Measurements from ENCODE around the gene TPM3. TPM values are rescaled to one million over a fixed set of nuclear protein-coding genes. Genes with fewer than 3 reads are reported as not detected.
"Not testable (repeated sequence)": the region's sequence is repeated elsewhere in the genome, so short reads cannot be mapped to it uniquely, and the experiment has no call there.

The TPM3 gene
- polyA plus RNA-seq, 1 donor from 2014 or later = 356 TPM

DNA sequence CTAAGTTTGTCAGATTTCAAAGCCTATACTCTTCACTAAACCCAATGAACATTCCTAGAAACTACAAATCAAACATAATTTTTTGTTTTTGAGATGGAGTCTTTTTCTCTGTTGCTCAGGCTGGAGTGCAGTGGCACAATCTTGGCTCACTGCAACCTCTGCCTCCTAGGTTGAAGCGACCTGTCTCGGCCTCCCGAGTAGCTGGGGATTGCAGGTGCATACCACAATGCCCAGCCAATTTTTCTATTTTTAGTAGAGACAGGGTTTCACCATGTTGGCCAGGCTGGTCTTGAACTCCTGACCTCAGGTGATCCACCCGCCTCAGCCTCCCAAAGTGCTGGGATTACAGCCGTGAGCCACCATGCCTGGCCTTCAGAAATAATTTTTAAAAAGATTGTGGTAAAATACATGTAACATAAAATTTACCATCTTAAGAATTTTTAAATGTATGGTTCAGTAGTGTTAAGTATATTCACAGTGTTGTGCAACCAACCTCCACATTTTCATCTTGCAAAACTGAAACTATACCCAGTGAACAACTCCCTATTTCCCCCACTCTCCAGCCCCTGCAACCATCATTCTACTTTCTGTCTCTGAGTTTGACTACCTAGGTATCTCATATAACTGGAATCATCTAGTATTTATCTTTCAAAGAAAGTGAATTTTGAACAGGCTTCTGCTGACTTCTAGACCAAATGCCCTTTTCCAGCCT, 16.9 kb upstream of the TPM3 start:
- Histone ChIP-seq H3K4me2 (ENCODE audit: low read length) (no peak overlapping the region), H3K9me2 (ENCODE audit: insufficient read depth, low read length) (no peaks in the 10 kb centered on the region), H3K4me3 (ENCODE audit: low read length) (no peak overlapping the region), H3K36me3 (ENCODE audit: insufficient read depth, low read length) (peaks cover 7% of the 10 kb centered on the region), H4K20me1 (ENCODE audit: insufficient read depth) (no peaks in the 10 kb centered on the region), H3K27ac (ENCODE audit: low read length) (no peak overlapping the region), H3F3A (ENCODE audit: insufficient read depth, low read length, poor library complexity, severe bottlenecking) (no peaks in the 10 kb centered on the region), H3K9me3 (ENCODE audit: low read length) (no peaks in the 10 kb centered on the region), H3K79me2 (replicated peaks; ENCODE audit: insufficient read depth, low read length) (peaks cover 5% of the 10 kb centered on the region), H2AFZ (ENCODE audit: low read depth, low read length) (no peak overlapping the region), H3K9ac (ENCODE audit: low read length) (no peak overlapping the region), H3K27me3 (ENCODE audit: insufficient read depth, low read depth, low read length) (no peaks in the 10 kb centered on the region)
- TF ChIP-seq POLR2AphosphoS5 (IDR thresholded peaks at IDR 0.05) = no peak
- no peak for TF ChIP-seq EP300 (conservative IDR thresholded peaks at IDR 0.05; ENCODE audit: poor library complexity, severe bottlenecking)
- no peak for TF ChIP-seq RAD21 (conservative IDR thresholded peaks at IDR 0.05)
- TF ChIP-seq SMC3 (conservative IDR thresholded peaks at IDR 0.05; ENCODE audit: poor library complexity) = no peak
- no peak for TF ChIP-seq MXI1 (conservative IDR thresholded peaks at IDR 0.05; ENCODE audit: poor library complexity, severe bottlenecking)
- TF ChIP-seq TAF1 (IDR thresholded peaks at IDR 0.05; ENCODE audit: low read depth) = no peak
- TF ChIP-seq, protein P1, sequence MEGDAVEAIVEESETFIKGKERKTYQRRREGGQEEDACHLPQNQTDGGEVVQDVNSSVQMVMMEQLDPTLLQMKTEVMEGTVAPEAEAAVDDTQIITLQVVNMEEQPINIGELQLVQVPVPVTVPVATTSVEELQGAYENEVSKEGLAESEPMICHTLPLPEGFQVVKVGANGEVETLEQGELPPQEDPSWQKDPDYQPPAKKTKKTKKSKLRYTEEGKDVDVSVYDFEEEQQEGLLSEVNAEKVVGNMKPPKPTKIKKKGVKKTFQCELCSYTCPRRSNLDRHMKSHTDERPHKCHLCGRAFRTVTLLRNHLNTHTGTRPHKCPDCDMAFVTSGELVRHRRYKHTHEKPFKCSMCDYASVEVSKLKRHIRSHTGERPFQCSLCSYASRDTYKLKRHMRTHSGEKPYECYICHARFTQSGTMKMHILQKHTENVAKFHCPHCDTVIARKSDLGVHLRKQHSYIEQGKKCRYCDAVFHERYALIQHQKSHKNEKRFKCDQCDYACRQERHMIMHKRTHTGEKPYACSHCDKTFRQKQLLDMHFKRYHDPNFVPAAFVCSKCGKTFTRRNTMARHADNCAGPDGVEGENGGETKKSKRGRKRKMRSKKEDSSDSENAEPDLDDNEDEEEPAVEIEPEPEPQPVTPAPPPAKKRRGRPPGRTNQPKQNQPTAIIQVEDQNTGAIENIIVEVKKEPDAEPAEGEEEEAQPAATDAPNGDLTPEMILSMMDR (IDR thresholded peaks at IDR 0.05; ENCODE audit: poor library complexity, severe bottlenecking) = no peak

DNA sequence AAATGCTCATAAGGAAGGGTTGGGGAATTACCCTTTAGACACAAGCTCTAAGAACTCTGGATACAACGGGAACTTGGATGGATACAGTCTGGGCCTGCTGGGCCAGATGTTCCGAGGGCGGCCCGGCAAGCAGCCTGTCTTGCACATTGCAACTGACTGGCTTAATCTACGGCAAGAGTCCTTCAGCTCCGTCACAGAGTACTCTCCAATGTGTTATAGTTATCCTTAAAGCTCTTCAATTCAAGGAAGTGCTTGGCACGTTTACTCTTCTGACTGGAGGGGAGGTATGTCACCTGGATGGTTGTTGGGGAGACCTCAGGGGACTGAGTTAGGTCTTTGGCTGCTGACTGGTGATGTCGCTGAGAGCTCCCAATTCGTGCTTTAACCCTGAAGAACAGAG, 15.4 kb upstream of the TPM3 start:
- Histone ChIP-seq H3K36me3 (ENCODE audit: insufficient read depth, low read length) (peaks cover 7% of the 10 kb centered on the region), H3K27me3 (ENCODE audit: insufficient read depth, low read depth, low read length) (no peaks in the 10 kb centered on the region)
- TF ChIP-seq RAD21 (conservative IDR thresholded peaks at IDR 0.05) (no peak), EP300 (conservative IDR thresholded peaks at IDR 0.05; ENCODE audit: poor library complexity, severe bottlenecking) (no peak), SMC3 (conservative IDR thresholded peaks at IDR 0.05; ENCODE audit: poor library complexity) (no peak), EZH2 (IDR thresholded peaks at IDR 0.05; ENCODE audit: borderline replicate concordance, insufficient read depth, low read length, poor library complexity, severe bottlenecking) (no peak), MXI1 (conservative IDR thresholded peaks at IDR 0.05; ENCODE audit: poor library complexity, severe bottlenecking) (no peak), POLR2AphosphoS5 (IDR thresholded peaks at IDR 0.05) (no peak)
- TF ChIP-seq, protein P1 (IDR thresholded peaks at IDR 0.05; ENCODE audit: poor library complexity, severe bottlenecking) = no peak

DNA sequence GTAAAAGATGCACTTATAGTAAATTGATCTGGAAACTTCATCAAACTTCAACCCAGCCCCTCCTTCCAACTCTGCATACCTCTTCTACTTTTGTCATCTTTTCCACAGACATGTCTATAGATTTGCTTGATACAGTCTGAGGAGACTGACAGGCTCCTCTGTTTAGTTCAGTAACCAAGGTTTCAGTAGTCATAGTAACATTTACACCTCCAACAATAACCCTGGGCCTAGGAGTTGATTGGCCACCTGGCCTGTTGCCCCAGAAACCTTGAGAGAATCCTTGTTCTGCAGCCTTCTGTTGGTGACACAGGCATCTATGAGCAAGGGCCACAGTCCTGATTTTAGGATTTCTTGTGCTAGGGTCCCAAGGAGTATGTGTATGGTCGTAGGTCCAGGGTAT, 14.3 kb upstream of the TPM3 start, which contains the start of gene CFAP141:
TSS of gene CFAP141 (minus strand) at position 138 of the 400 bp plus-strand sequence. CDS start at position 112, 26 bp downstream.
- H2AFZ ChIP-seq (ENCODE audit: low read depth, low read length) = no peak within 1 kb of the TSS
- H3K36me3 ChIP-seq (ENCODE audit: insufficient read depth, low read length) = peaks cover 7% of the 10 kb centered on the region
- TF ChIP-seq, protein P2, sequence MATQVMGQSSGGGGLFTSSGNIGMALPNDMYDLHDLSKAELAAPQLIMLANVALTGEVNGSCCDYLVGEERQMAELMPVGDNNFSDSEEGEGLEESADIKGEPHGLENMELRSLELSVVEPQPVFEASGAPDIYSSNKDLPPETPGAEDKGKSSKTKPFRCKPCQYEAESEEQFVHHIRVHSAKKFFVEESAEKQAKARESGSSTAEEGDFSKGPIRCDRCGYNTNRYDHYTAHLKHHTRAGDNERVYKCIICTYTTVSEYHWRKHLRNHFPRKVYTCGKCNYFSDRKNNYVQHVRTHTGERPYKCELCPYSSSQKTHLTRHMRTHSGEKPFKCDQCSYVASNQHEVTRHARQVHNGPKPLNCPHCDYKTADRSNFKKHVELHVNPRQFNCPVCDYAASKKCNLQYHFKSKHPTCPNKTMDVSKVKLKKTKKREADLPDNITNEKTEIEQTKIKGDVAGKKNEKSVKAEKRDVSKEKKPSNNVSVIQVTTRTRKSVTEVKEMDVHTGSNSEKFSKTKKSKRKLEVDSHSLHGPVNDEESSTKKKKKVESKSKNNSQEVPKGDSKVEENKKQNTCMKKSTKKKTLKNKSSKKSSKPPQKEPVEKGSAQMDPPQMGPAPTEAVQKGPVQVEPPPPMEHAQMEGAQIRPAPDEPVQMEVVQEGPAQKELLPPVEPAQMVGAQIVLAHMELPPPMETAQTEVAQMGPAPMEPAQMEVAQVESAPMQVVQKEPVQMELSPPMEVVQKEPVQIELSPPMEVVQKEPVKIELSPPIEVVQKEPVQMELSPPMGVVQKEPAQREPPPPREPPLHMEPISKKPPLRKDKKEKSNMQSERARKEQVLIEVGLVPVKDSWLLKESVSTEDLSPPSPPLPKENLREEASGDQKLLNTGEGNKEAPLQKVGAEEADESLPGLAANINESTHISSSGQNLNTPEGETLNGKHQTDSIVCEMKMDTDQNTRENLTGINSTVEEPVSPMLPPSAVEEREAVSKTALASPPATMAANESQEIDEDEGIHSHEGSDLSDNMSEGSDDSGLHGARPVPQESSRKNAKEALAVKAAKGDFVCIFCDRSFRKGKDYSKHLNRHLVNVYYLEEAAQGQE (IDR thresholded peaks at IDR 0.05; ENCODE audit: borderline replicate concordance) = no peak
- TF ChIP-seq EP300 (conservative IDR thresholded peaks at IDR 0.05; ENCODE audit: poor library complexity, severe bottlenecking) = peak; percentile 37
- peak; percentile 45 for TF ChIP-seq MXI1 (conservative IDR thresholded peaks at IDR 0.05; ENCODE audit: poor library complexity, severe bottlenecking)
- no peak within 1 kb of the TSS for H3K9ac ChIP-seq (ENCODE audit: low read length)
- no peaks in the 10 kb centered on the region for H3K27me3 ChIP-seq (ENCODE audit: insufficient read depth, low read depth, low read length)
- no peaks in the 10 kb centered on the region for H4K20me1 ChIP-seq (ENCODE audit: insufficient read depth)
- H3K27ac ChIP-seq (ENCODE audit: low read length) = peak within 1 kb of the TSS; percentile 66
- peak within 1 kb of the TSS; percentile 10 for H3K4me3 ChIP-seq (ENCODE audit: low read length)
- H3K4me2 ChIP-seq (ENCODE audit: low read length) = no peak within 1 kb of the TSS
- no peaks in the 10 kb centered on the region for H3K9me2 ChIP-seq (ENCODE audit: insufficient read depth, low read length)
- H3K79me2 ChIP-seq (replicated peaks; ENCODE audit: insufficient read depth, low read length) = no peaks in the 10 kb centered on the region
- H3K9me3 ChIP-seq (ENCODE audit: low read length) = no peaks in the 10 kb centered on the region
- no peaks in the 10 kb centered on the region for H3F3A ChIP-seq (ENCODE audit: insufficient read depth, low read length, poor library complexity, severe bottlenecking)

More for the DNA sequence above, 15.4 kb upstream of the TPM3 start:
- H3K9ac ChIP-seq (ENCODE audit: low read length) = no peak overlapping the region
- H3F3A ChIP-seq (ENCODE audit: insufficient read depth, low read length, poor library complexity, severe bottlenecking) = no peaks in the 10 kb centered on the region
- no peaks in the 10 kb centered on the region for H3K79me2 ChIP-seq (replicated peaks; ENCODE audit: insufficient read depth, low read length)
- no peak overlapping the region for H2AFZ ChIP-seq (ENCODE audit: low read depth, low read length)
- H4K20me1 ChIP-seq (ENCODE audit: insufficient read depth) = no peaks in the 10 kb centered on the region
- no peaks in the 10 kb centered on the region for H3K9me2 ChIP-seq (ENCODE audit: insufficient read depth, low read length)
- H3K4me2 ChIP-seq (ENCODE audit: low read length) = no peak overlapping the region
- peak overlapping the region; percentile 66 for H3K27ac ChIP-seq (ENCODE audit: low read length)
- H3K4me3 ChIP-seq (ENCODE audit: low read length) = no peak overlapping the region
- H3K9me3 ChIP-seq (ENCODE audit: low read length) = no peaks in the 10 kb centered on the region

DNA sequence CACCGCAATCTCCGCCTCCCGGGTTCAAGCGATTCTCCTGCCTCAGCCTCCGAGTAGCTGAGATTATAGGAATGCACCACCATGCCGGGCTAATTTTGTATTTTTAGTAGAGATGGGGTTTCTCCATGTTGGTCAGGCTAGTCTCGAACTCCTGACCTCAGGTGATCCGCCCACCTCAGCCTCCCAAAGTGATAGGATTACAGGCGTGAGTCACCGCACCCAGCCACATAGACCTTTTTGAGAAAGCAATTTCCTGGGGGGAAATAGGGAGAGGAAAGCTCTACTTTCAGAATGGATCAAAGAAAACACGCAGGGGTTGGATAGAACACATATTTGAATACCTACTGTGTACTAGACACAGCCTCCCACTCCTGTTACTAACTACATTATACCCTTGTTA, 13.9 kb upstream of the TPM3 start:
- H3F3A ChIP-seq (ENCODE audit: insufficient read depth, low read length, poor library complexity, severe bottlenecking); H3K36me3 ChIP-seq (ENCODE audit: insufficient read depth, low read length); H3K9me2 ChIP-seq (ENCODE audit: insufficient read depth, low read length); H4K20me1 ChIP-seq (ENCODE audit: insufficient read depth); H3K9ac ChIP-seq (ENCODE audit: low read length); H3K4me2 ChIP-seq (ENCODE audit: low read length); H3K9me3 ChIP-seq (ENCODE audit: low read length); H3K4me3 ChIP-seq (ENCODE audit: low read length); H2AFZ ChIP-seq (ENCODE audit: low read depth, low read length); H3K79me2 ChIP-seq (replicated peaks; ENCODE audit: insufficient read depth, low read length); H3K27me3 ChIP-seq (ENCODE audit: insufficient read depth, low read depth, low read length): not testable (repeated sequence)
- peak overlapping the region; percentile 66 for H3K27ac ChIP-seq (ENCODE audit: low read length)
